Measurements from ENCODE around the gene CCDC150. TPM values are rescaled to one million over a fixed set of nuclear protein-coding genes. Genes with fewer than 3 reads are reported as not detected.

CCDC150 gene
- total and polyA plus RNA-seq, 2 donors (not counting 1 experiment from before 2014, with no cell fraction given) = 0.70 to 4.9 TPM

GRCh38 chr2:196592331-196592910 lies 47.1 kb upstream of the CCDC150 start:
- H3K27ac ChIP-seq (ENCODE audit: low read length in 2 of 2) = no peak overlapping the region
- ATAC-seq (ENCODE audit: low read depth) = no peak
- no peaks in the 10 kb centered on the region for H3K79me2 ChIP-seq (ENCODE audit: control insufficient read depth, insufficient read depth, low read length)
- peaks cover 0 to 2% (median 0%) of the 10 kb centered on the region in 3 donors for H3K9me3 ChIP-seq (ENCODE audit: control extremely low read depth in 1 of 3, control insufficient read depth in 2 of 3, insufficient read depth in 1 of 3, low read length in 2 of 3)
- no peak for DNase-seq
- no peak for TF ChIP-seq EZH2 (IDR thresholded peaks at IDR 0.05; ENCODE audit: borderline replicate concordance, insufficient read depth, low read depth, low read length, poor library complexity, severe bottlenecking)
- TF ChIP-seq CTCF (IDR thresholded peaks at IDR 0.05) = no peak
- 1% methylated on average over 48 of the region's 48 CpGs for WGBS (ENCODE audit: insufficient coverage)
- H3K36me3 ChIP-seq (replicated peaks in 1 of 2; ENCODE audit: control extremely low read depth in 1 of 2, control insufficient read depth in 1 of 2, extremely low read depth in 1 of 2, insufficient read depth in 2 of 2, low read length in 1 of 2) = no peaks in the 10 kb centered on the region
- intact Hi-C loops (cut with micrococcal nuclease) = no loop called here
- H3K4me1 Mint-ChIP-seq = peaks cover 12% of the 10 kb centered on the region
- peak overlapping the region; percentile 43 for H3K9ac ChIP-seq (ENCODE audit: low read length)
- peaks cover 0 to 60% (median 23%) of the 10 kb centered on the region in 4 experiments for H3K27me3 ChIP-seq (replicated peaks in 1 of 4; ENCODE audit: control extremely low read depth in 1 of 4, control insufficient read depth in 3 of 4, insufficient read depth in 4 of 4, low read length in 3 of 4)
- H3K4me3 Mint-ChIP-seq = peak overlapping the region; percentile 85
- peaks cover 8 to 11% of the 10 kb centered on the region in 2 donors for H3K4me1 ChIP-seq (ENCODE audit: control insufficient read depth in 2 of 2, insufficient read depth in 2 of 2, low read length in 2 of 2)
- no peak overlapping the region for H3K27ac Mint-ChIP-seq
- POLR2A ChIA-PET = no interaction called here
- no peaks in the 10 kb centered on the region for H4K20me1 ChIP-seq (ENCODE audit: control insufficient read depth, insufficient read depth, low read length, poor library complexity, severe bottlenecking)
- H3K4me3 ChIP-seq (ENCODE audit: control extremely low read depth in 1 of 5, extremely low read depth in 1 of 5, insufficient read depth in 1 of 5, low read depth in 2 of 5, low read length in 4 of 5) = peak overlapping the region in 3 of 5 experiments; percentile 10 to 46 (median 12)
- peak overlapping the region; percentile 47 for H2AFZ ChIP-seq (ENCODE audit: insufficient read depth, low read depth, low read length, poor library complexity, severe bottlenecking)
- no peaks in the 10 kb centered on the region for H3K9me3 Mint-ChIP-seq (ENCODE audit: insufficient read depth)
- H3K4me2 ChIP-seq (replicated peaks; ENCODE audit: low read depth, low read length, poor library complexity, severe bottlenecking) = peak overlapping the region; percentile 71
- CTCF ChIA-PET = no interaction called here
- H3K27me3 Mint-ChIP-seq = peaks cover 73% of the 10 kb centered on the region

Data from B cell (primary cell).